WTC11 (cell line): ENCODE data around the gene ABI2.
"Not testable (repeated sequence)": the region's sequence is repeated elsewhere in the genome, so short reads cannot be mapped to it uniquely, and the experiment has no call there.

Source experiments
- CBFB ChIP-seq: sonication (generic); formaldehyde crosslinking; IDR thresholded peaks from 2 replicates; pipeline ENCODE4 v1.8.1; 2022; ENCODE audit warnings: mild to moderate bottlenecking, low read depth, missing genetic modification reagents
- CREM ChIP-seq: sonication (generic); formaldehyde crosslinking; IDR thresholded peaks from 2 replicates; pipeline ENCODE4 v1.8.1; 2022; ENCODE audit warnings: mild to moderate bottlenecking, missing genetic modification reagents, moderate library complexity
- CTCF ChIP-seq: fragments of 200-600 bp; IDR thresholded peaks from 2 replicates; pipeline ENCODE4 v1.8.0; 2022; ENCODE audit warnings: antibody characterized with exemption
- ELF4 ChIP-seq: sonication (generic); formaldehyde crosslinking; IDR thresholded peaks from 2 replicates; pipeline ENCODE4 v1.8.1; 2022; ENCODE audit warnings: low read depth, mild to moderate bottlenecking, moderate library complexity, missing genetic modification reagents
- FOXK1 ChIP-seq: sonication (generic); formaldehyde crosslinking; IDR thresholded peaks from 2 replicates; pipeline ENCODE4 v1.8.0; 2022; ENCODE audit warnings: mild to moderate bottlenecking, moderate library complexity, missing genetic modification reagents
- JUN ChIP-seq: sonication (generic); formaldehyde crosslinking; IDR thresholded peaks from 2 replicates; pipeline ENCODE4 v1.8.0; 2023; ENCODE audit warnings: mild to moderate bottlenecking, missing genetic modification reagents
- KAT7 ChIP-seq: sonication (generic); formaldehyde crosslinking; IDR thresholded peaks from 2 replicates; pipeline ENCODE4 v1.8.1; 2023; ENCODE audit warnings: missing genetic modification reagents, mild to moderate bottlenecking, borderline replicate concordance
- MAX ChIP-seq: sonication (generic); formaldehyde crosslinking; IDR thresholded peaks from 2 replicates; pipeline ENCODE4 v1.8.0; 2022; ENCODE audit warnings: mild to moderate bottlenecking, missing genetic modification reagents
- NR2C2 ChIP-seq: sonication (generic); formaldehyde crosslinking; IDR thresholded peaks from 2 replicates; pipeline ENCODE4 v1.8.0; 2022; ENCODE audit warnings: mild to moderate bottlenecking, missing genetic modification reagents
- SMAD3 ChIP-seq: sonication (generic); formaldehyde crosslinking; IDR thresholded peaks from 2 replicates; pipeline ENCODE4 v1.8.0; 2022; ENCODE audit warnings: missing genetic modification reagents, mild to moderate bottlenecking, borderline replicate concordance
- SOX15 ChIP-seq: fragments of 250-450 bp; sonication (Bioruptor Pico); IDR thresholded peaks from 2 replicates; pipeline ENCODE4 v1.9.0; 2021; ENCODE audit warnings: mild to moderate bottlenecking
- SP1 ChIP-seq: sonication (generic); formaldehyde crosslinking; conservative IDR thresholded peaks from 2 replicates; pipeline ENCODE4 v1.8.1; 2022; ENCODE audit warnings: missing genetic modification reagents
- ZBTB21 ChIP-seq: sonication (generic); formaldehyde crosslinking; IDR thresholded peaks from 2 replicates; pipeline ENCODE4 v1.8.1; 2023; ENCODE audit warnings: mild to moderate bottlenecking, missing genetic modification reagents, borderline replicate concordance
- ZNF219 ChIP-seq: sonication (generic); formaldehyde crosslinking; IDR thresholded peaks from 2 replicates; pipeline ENCODE4 v1.8.0; 2023; ENCODE audit warnings: missing genetic modification reagents, mild to moderate bottlenecking, borderline replicate concordance

- TF ChIP-seq KAT7 (CRISPR knock-in tag); CTCF; FOXK1 (CRISPR knock-in tag); SOX15 (CRISPR knock-in tag); ELF4 (CRISPR knock-in tag); CREM (CRISPR knock-in tag); SMAD3 (CRISPR knock-in tag); JUN (CRISPR knock-in tag); MAX; ZBTB21 (CRISPR knock-in tag); NR2C2; ZNF219 (CRISPR knock-in tag); CBFB (CRISPR knock-in tag); SP1 (CRISPR knock-in tag): not testable (repeated sequence)
Observed at GRCh38 chr2:203342374-203342773, 14.2 kb downstream of the ABI2 start.
